Right lobe of liver (tissue), 4 donors: ENCODE data around the gene ATF4.

Experiments used
- POLR2A ChIP-seq: fragments of 450-650 bp; IDR thresholded peaks from one replicate; pipeline ENCODE4 v1.6.1; 2017; ENCODE audit warnings: antibody characterized with exemption, mild to moderate bottlenecking
- TF ChIP-seq, protein P1 (sequence below), 4 donors: fragments of 200-600 bp in 3 of 4; fragments of 450-650 bp in 1 of 4; IDR thresholded peaks; one replicate each; pipeline versions ENCODE4 v1.5.1 to v1.8.0; 2016 to 2022; ENCODE audit warnings: antibody characterized with exemption in 4 of 4, mild to moderate bottlenecking in 2 of 4
- donor health status: DM: no; HTN: no; CAD: no.
- donor health status: DM: no; HTN: no; CAD: no.
- donor health status: DM: no; HTN: yes; CAD: no.

DNA sequence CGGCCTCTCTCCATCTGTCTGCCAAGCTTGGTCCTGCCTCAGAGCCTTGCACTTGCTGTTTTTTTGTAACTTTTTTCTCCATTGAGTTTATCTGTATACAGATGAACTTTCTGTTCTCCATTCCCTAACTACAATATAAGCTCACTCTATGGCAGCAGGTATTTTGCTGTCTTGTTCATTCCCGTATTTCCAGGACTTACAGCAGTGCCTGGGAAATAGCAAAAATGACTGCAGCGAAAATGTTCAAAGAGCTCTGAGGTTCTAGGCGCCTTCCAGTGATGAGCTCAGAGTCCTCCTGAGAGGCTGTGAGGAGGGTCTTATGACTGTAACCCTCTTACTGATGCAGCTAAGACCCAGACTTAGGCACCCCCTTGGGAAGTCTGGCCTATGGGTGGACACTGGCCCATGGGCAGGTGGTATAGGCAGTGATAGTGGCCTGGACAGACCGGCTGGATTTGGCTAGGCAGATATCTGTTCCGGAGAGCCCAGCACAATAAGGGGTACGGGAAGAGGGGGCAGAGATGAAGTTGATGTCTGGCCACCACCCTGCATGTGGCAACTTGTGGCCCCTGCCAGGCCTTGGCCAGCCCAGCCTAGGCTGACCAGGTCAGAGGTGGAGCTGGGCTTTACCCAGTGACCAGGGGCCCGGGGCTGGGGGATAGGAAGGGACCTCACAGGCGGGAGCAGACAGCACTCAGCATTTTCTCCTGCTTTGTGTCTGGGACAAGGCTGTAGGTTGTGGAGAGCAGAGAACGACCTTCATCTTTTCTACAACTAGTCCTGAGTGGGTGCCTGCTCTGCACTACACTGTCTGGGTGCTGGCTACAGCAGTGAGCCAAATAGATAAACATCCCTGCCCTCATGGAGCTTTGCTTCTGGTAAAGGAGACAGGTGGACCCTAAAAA, 4.6 kb downstream of the ATF4 start:
- TF ChIP-seq, protein P1, sequence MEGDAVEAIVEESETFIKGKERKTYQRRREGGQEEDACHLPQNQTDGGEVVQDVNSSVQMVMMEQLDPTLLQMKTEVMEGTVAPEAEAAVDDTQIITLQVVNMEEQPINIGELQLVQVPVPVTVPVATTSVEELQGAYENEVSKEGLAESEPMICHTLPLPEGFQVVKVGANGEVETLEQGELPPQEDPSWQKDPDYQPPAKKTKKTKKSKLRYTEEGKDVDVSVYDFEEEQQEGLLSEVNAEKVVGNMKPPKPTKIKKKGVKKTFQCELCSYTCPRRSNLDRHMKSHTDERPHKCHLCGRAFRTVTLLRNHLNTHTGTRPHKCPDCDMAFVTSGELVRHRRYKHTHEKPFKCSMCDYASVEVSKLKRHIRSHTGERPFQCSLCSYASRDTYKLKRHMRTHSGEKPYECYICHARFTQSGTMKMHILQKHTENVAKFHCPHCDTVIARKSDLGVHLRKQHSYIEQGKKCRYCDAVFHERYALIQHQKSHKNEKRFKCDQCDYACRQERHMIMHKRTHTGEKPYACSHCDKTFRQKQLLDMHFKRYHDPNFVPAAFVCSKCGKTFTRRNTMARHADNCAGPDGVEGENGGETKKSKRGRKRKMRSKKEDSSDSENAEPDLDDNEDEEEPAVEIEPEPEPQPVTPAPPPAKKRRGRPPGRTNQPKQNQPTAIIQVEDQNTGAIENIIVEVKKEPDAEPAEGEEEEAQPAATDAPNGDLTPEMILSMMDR (IDR thresholded peaks at IDR 0.05), result no peak
- TF ChIP-seq POLR2A, result no peak
